ENCODE data around the gene LRRC26.

GRCh38 chr9:137148661-137149060 is 21.2 kb downstream of the LRRC26 start:
- TF ChIP-seq EZH2 (IDR thresholded peaks at IDR 0.05) (no peak), RAD21 (IDR thresholded peaks at IDR 0.05; ENCODE audit: low read depth) (no peak), SRF (IDR thresholded peaks at IDR 0.05; ENCODE audit: low read depth) (no peak), POLR2A (IDR thresholded peaks at IDR 0.05; ENCODE audit: borderline replicate concordance, extremely low read depth, insufficient read depth, insufficient read length) (no peak), CTCF (IDR thresholded peaks at IDR 0.05 in 2 of 3, conservative IDR thresholded peaks at IDR 0.05 in 1 of 3; ENCODE audit: borderline replicate concordance in 1 of 3, insufficient read depth in 1 of 3, low read depth in 2 of 3, low read length in 2 of 3) (no peak), TCF7L2 (IDR thresholded peaks at IDR 0.05; ENCODE audit: borderline replicate concordance, extremely low read depth, insufficient read depth, insufficient read length) (no peak), ELF1 (IDR thresholded peaks at IDR 0.05; ENCODE audit: borderline replicate concordance, low read depth) (no peak), POLR2AphosphoS5 (IDR thresholded peaks at IDR 0.05; ENCODE audit: low read depth, low read length) (no peak), EZH2phosphoT487 (IDR thresholded peaks at IDR 0.05; ENCODE audit: borderline replicate concordance) (no peak), FOSL1 (IDR thresholded peaks at IDR 0.05; ENCODE audit: low read depth) (no peak)
- TF ChIP-seq, protein P1, sequence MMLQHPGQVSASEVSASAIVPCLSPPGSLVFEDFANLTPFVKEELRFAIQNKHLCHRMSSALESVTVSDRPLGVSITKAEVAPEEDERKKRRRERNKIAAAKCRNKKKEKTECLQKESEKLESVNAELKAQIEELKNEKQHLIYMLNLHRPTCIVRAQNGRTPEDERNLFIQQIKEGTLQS (IDR thresholded peaks at IDR 0.05) = no peak
- TF ChIP-seq, protein P2, sequence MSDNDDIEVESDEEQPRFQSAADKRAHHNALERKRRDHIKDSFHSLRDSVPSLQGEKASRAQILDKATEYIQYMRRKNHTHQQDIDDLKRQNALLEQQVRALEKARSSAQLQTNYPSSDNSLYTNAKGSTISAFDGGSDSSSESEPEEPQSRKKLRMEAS (IDR thresholded peaks at IDR 0.05) = no peak

Data from HCT116 (cell line).